ENCODE results near the gene NELL1.

The NELL1 gene

DNA sequence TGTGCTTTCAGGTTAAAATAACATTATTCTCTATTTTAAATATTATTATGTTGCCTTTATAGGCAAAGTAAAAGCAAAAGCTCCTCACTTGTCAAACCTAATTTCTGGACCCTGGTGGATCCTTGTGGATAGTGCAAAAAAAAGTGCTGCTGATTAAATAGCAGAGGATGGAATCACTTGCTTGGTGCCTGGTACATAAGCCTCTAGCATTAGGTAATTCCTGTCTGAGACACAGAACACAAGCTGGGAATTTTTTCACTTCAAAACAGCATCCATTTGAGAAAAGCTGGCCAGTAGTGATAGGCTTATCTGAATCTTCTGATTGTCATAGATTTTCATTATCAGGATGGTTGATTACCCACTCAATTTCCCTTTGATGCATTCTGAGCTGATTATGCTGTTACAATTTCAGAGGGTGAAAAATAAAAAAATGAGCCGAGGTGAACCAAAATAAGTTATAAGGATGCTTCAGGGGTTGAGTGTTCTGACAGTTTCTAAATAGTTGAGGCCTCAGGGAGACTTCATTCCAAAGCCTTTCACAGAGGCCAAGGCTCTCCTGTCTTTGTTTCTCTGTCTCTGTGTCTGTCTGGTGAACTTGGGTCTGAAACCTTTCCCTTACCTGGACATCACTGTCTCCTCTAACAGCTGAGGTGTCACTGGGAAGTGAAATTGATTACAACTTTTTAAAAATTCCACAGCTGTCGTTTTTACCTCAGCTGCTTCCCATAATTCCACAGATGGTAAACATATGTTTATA lies 242.9 kb downstream of the NELL1 start:
- H3K9ac ChIP-seq (ENCODE audit: low read length): no peak overlapping the region
- no peak overlapping the region for H3K27ac ChIP-seq (ENCODE audit: low read depth, low read length)
- no peaks in the 10 kb centered on the region for H3K27me3 ChIP-seq (ENCODE audit: control insufficient read depth, insufficient read depth, low read length)
- no peaks in the 10 kb centered on the region for H3K4me1 ChIP-seq (ENCODE audit: control insufficient read depth, insufficient read depth, low read length)
- no peaks in the 10 kb centered on the region for H3K36me3 ChIP-seq (ENCODE audit: control insufficient read depth, insufficient read depth, low read length)
- H3K4me3 ChIP-seq (ENCODE audit: low read length): no peak overlapping the region

DNA sequence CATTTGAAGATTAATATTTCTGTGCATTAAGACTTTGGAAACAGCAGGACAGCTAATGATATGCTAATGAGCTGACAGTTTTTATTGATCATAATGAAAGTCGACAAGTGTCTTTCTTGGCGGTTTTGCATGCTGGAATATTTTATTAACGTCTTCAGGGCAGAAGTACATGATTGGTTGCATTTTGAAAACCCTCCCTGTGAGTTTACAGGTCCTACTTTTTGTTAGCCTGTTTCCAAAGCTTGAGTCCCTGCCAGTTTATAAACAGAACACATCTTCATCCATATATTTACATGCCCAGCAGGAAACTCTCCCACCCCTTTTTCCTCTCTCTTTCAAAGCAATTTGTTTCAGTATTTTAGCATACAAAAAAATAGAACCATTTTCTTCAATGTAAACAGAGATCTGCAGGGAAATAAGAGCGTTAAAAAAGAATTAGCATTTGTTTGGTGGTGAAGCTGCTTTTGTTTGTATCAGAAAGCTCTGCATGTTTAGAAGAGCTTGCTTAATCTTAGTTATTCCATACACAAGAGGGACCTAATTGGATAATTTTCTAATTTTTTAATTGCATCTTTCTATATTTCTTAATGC lies 243.6 kb downstream of the NELL1 start:
- no peak overlapping the region for H3K9ac ChIP-seq (ENCODE audit: low read length)
- no peaks in the 10 kb centered on the region for H3K27me3 ChIP-seq (ENCODE audit: control insufficient read depth, insufficient read depth, low read length)
- H3K36me3 ChIP-seq (ENCODE audit: control insufficient read depth, insufficient read depth, low read length): no peaks in the 10 kb centered on the region
- no peaks in the 10 kb centered on the region for H3K4me1 ChIP-seq (ENCODE audit: control insufficient read depth, insufficient read depth, low read length)
- no peak overlapping the region for H3K4me3 ChIP-seq (ENCODE audit: low read length)
- H3K27ac ChIP-seq (ENCODE audit: low read depth, low read length): no peak overlapping the region

DNA sequence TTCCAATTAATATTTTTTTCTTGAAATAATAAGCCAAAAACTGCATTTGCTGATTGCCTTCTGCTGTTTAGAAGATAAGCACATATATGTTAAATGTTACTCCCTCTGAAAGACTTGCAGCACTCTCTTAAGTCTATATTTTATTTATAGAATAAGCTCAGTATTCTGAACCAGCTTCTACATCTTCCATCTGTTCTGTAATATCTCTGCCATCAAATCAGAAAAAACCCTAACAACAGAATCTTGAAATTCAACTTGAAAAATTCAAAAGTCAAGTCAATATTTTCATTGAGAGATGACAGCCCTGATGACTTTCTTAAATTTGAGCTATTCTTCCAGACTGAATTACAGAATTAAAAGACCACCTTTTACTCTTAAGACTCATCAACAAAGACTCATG lies 247.9 kb downstream of the NELL1 start:
- no peak overlapping the region for H3K4me3 ChIP-seq (ENCODE audit: low read length)
- H3K27ac ChIP-seq (ENCODE audit: low read depth, low read length): no peak overlapping the region
- no peaks in the 10 kb centered on the region for H3K36me3 ChIP-seq (ENCODE audit: control insufficient read depth, insufficient read depth, low read length)
- H3K27me3 ChIP-seq (ENCODE audit: control insufficient read depth, insufficient read depth, low read length): no peaks in the 10 kb centered on the region
- H3K4me1 ChIP-seq (ENCODE audit: control insufficient read depth, insufficient read depth, low read length): no peaks in the 10 kb centered on the region
- no peak overlapping the region for H3K9ac ChIP-seq (ENCODE audit: low read length)

DNA sequence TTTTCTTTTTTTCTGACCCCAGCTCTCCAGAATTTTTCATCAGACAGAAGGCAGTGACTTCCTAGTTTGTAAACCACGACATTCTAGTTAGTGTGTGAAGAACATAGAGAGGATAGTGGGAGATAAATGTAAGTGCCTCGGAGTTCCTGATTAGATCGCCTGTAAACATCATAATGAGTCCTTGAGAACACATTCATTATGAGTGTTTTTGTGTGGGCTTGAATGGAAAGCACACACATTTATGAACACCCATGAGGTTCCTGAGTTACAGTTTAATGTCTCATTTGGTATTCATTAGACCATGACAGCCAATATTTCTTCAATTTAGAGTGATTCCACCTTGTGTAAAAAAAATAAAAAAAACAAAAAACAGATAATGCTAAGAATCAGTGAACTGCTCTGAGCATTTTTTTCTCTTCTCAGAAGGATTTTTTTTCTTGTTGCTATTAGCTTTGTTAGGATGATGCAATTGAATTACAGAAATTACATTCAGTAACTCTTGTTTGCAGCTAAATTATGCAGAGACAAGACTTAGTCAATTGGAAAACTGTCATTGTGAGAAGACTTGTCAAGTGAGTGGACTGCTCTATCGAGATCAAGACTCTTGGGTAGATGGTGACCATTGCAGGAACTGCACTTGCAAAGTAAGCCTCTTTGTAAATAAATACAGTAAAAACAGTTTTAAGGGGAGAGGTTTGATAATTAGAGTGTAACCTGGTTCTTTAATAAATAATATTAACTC lies 257.6 kb downstream of the NELL1 start:
- H3K4me1 ChIP-seq (ENCODE audit: control insufficient read depth, insufficient read depth, low read length): no peaks in the 10 kb centered on the region
- no peak overlapping the region for H3K4me3 ChIP-seq (ENCODE audit: low read length)
- H3K9ac ChIP-seq (ENCODE audit: low read length): no peak overlapping the region
- no peaks in the 10 kb centered on the region for H3K27me3 ChIP-seq (ENCODE audit: control insufficient read depth, insufficient read depth, low read length)
- no peak overlapping the region for H3K27ac ChIP-seq (ENCODE audit: low read depth, low read length)
- no peaks in the 10 kb centered on the region for H3K36me3 ChIP-seq (ENCODE audit: control insufficient read depth, insufficient read depth, low read length)

DNA sequence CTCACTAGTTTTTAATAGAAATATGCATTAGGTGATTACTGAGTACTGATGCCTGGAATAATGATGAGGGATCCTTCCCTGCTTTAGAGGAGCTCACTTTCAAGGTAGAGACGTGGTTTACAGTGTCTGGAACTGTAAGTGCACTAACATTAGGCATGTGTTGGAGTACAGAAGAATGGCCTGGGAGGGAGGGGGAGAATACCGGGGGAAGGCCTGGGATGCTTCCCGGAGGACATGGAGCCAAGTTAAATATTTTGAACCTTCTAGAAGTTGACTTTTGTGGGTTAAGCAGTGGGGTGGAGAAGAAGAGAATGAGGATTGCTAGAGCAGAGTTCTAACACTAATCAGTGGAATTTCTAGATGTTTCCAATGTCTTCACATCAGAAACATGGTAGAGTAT lies 261.6 kb downstream of the NELL1 start:
- Histone ChIP-seq H3K27me3 (ENCODE audit: control insufficient read depth, insufficient read depth, low read length) (no peaks in the 10 kb centered on the region), H3K4me1 (ENCODE audit: control insufficient read depth, insufficient read depth, low read length) (no peaks in the 10 kb centered on the region), H3K4me3 (ENCODE audit: low read length) (no peak overlapping the region), H3K36me3 (ENCODE audit: control insufficient read depth, insufficient read depth, low read length) (no peaks in the 10 kb centered on the region), H3K9ac (ENCODE audit: low read length) (no peak overlapping the region), H3K27ac (ENCODE audit: low read depth, low read length) (no peak overlapping the region)

DNA sequence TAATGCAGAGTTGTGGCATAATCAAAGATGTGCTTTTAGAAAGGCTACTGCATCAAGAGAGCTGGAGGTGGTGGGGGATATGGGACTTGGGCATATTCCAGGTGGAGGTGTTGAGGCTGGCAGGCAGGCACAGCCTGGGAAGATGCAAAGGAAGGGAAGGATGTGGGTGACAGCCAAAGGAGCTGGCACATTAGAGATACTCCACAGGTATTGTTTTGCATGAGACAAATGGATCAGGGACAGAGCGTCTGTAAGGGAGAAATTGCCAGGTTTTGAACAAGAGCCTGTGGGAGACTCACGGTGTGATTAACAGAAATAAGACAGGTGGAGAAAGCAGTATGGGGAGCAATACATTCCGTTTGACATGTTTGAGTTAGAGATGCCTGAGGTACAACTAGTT lies 263.7 kb downstream of the NELL1 start:
- Histone ChIP-seq H3K4me1 (ENCODE audit: control insufficient read depth, insufficient read depth, low read length) (no peaks in the 10 kb centered on the region), H3K9ac (ENCODE audit: low read length) (no peak overlapping the region), H3K27me3 (ENCODE audit: control insufficient read depth, insufficient read depth, low read length) (no peaks in the 10 kb centered on the region)

DNA sequence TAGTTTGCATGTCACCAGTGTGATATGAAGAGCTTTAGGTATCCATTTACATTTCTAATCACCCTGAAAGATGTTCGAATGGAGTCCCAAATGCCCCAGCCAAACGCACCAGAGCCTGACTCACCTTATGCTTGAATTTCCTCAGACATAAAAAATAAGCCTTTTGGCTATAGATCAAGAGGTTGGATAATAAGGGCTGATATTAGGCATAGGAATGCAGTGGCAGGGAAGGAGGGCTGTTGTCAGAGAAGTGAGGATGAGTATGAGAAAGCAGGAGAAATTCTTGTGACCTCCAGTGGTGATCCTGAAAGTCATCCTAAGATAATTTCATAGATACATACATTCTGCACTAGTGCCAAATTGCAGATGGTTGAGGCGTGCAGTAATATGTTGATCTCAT lies 264.6 kb downstream of the NELL1 start:
- H3K27ac ChIP-seq (ENCODE audit: low read depth, low read length): no peak overlapping the region
- H3K9ac ChIP-seq (ENCODE audit: low read length): no peak overlapping the region
- no peaks in the 10 kb centered on the region for H3K27me3 ChIP-seq (ENCODE audit: control insufficient read depth, insufficient read depth, low read length)
- H3K36me3 ChIP-seq (ENCODE audit: control insufficient read depth, insufficient read depth, low read length): no peaks in the 10 kb centered on the region
- no peaks in the 10 kb centered on the region for H3K4me1 ChIP-seq (ENCODE audit: control insufficient read depth, insufficient read depth, low read length)
- H3K4me3 ChIP-seq (ENCODE audit: low read length): no peak overlapping the region

More for the DNA sequence above, 263.7 kb downstream of the NELL1 start:
- H3K27ac ChIP-seq (ENCODE audit: low read depth, low read length): no peak overlapping the region
- no peak overlapping the region for H3K4me3 ChIP-seq (ENCODE audit: low read length)
- H3K36me3 ChIP-seq (ENCODE audit: control insufficient read depth, insufficient read depth, low read length): no peaks in the 10 kb centered on the region

DNA sequence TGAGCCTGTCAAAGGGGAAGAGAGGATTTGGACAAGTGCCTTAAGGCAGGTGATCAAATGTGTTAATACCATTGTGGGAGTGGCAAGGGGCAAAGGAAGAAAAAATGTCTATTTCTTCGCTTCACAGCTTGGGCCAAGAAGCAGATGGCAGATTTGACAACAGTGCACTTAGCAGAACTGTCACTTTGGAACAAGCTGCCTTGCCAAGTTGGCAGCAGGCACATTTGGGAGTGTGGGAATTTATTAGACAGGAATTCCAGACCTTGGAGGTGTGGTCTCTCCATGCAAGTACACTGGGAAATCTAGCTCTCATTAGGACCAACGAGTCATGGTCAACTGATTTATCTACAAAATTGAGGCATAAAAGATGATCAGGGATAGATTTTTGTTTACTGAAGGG lies 265.1 kb downstream of the NELL1 start:
- Histone ChIP-seq H3K4me1 (ENCODE audit: control insufficient read depth, insufficient read depth, low read length) (no peaks in the 10 kb centered on the region), H3K4me3 (ENCODE audit: low read length) (no peak overlapping the region), H3K9ac (ENCODE audit: low read length) (no peak overlapping the region), H3K27ac (ENCODE audit: low read depth, low read length) (no peak overlapping the region), H3K27me3 (ENCODE audit: control insufficient read depth, insufficient read depth, low read length) (no peaks in the 10 kb centered on the region), H3K36me3 (ENCODE audit: control insufficient read depth, insufficient read depth, low read length) (no peaks in the 10 kb centered on the region)

DNA sequence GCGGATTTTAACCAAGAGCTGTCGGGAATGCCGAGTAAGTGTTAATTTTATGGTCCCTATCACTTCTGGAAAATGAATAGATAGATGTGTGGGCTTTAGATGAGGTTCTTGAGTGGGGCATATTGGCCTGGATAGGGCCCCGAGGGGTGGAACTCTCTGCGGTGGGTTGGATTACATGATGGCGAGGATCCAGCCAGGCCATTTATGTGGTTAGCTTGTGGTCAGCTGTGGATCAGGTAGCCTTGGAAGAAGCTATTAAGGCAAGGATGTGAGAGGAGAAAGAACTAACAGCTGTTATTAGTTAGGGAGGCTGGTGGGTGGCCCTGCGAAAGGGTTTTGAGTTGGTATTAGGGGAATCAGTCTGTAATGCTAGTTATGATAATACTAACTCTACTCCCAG lies 268.4 kb downstream of the NELL1 start:
- Histone ChIP-seq H3K9ac (ENCODE audit: low read length) (no peak overlapping the region), H3K4me1 (ENCODE audit: control insufficient read depth, insufficient read depth, low read length) (no peaks in the 10 kb centered on the region), H3K27me3 (ENCODE audit: control insufficient read depth, insufficient read depth, low read length) (no peaks in the 10 kb centered on the region), H3K4me3 (ENCODE audit: low read length) (no peak overlapping the region), H3K36me3 (ENCODE audit: control insufficient read depth, insufficient read depth, low read length) (no peaks in the 10 kb centered on the region), H3K27ac (ENCODE audit: low read depth, low read length) (no peak overlapping the region)

DNA sequence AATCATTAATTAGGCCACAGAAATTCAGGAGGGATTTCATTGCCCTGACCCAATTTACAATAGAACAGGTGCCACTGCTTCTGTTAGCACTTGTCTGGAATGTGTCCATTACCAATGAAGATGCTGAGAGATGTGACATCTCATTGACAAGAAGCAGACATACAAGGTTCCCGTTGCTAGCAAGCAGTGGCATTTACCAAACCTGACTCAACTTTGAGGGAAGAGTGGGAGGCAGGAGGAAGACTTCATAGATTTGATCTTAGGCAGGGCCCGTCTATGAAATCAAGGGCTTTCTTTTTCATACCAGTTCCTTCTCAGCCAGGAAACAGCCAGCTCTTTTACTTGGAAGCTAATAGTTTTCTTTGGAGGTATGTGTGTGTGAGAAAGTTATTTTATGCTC lies 280.2 kb downstream of the NELL1 start:
- Histone ChIP-seq H3K4me3 (ENCODE audit: low read length) (no peak overlapping the region), H3K9ac (ENCODE audit: low read length) (no peak overlapping the region), H3K27me3 (ENCODE audit: control insufficient read depth, insufficient read depth, low read length) (no peaks in the 10 kb centered on the region), H3K36me3 (ENCODE audit: control insufficient read depth, insufficient read depth, low read length) (no peaks in the 10 kb centered on the region), H3K27ac (ENCODE audit: low read depth, low read length) (no peak overlapping the region), H3K4me1 (ENCODE audit: control insufficient read depth, insufficient read depth, low read length) (no peaks in the 10 kb centered on the region)

DNA sequence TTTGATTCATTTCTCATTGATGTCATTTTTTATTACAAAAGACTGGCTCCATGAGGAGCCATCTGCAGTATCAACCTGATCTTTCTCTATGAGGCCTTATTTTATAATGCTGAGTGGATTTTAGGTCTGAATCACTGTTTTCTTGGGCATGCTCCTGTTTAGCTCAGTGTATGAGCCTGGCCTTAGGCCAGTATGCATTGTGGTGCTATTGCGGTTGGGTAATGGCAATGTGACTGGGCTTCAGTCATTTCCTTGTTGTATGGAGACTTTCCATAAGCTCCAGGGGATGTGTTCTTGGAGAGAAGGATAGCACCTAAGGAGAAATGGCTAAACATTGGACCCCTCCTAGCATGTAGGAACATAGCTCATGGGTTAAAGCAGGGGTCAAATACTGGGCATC lies 293.2 kb downstream of the NELL1 start:
- Histone ChIP-seq H3K27ac (ENCODE audit: low read depth, low read length) (no peak overlapping the region), H3K9ac (ENCODE audit: low read length) (no peak overlapping the region), H3K36me3 (ENCODE audit: control insufficient read depth, insufficient read depth, low read length) (no peaks in the 10 kb centered on the region), H3K4me1 (ENCODE audit: control insufficient read depth, insufficient read depth, low read length) (no peaks in the 10 kb centered on the region), H3K27me3 (ENCODE audit: control insufficient read depth, insufficient read depth, low read length) (no peaks in the 10 kb centered on the region), H3K4me3 (ENCODE audit: low read length) (no peak overlapping the region)

DNA sequence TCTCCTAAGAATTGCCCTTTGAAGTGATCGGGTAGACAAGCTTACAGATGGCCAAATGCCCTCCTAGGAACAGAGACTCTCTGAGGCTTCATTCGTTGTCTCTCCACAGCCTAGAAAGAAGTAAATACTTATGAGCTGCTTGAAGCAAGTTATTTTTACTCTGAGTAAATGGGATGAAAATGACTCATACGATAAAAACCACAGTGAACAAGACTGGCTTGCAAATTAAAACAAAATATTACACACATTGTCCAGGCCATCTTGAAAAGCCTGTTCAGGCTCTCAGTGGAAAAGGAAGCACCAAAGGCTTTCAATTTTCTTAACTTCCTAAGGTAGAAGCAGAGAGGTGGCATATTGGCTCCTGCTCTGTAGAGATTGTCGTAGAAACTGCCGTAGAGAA lies 294.2 kb downstream of the NELL1 start:
- Histone ChIP-seq H3K9ac (ENCODE audit: low read length) (no peak overlapping the region), H3K4me1 (ENCODE audit: control insufficient read depth, insufficient read depth, low read length) (no peaks in the 10 kb centered on the region), H3K27me3 (ENCODE audit: control insufficient read depth, insufficient read depth, low read length) (no peaks in the 10 kb centered on the region), H3K36me3 (ENCODE audit: control insufficient read depth, insufficient read depth, low read length) (no peaks in the 10 kb centered on the region), H3K27ac (ENCODE audit: low read depth, low read length) (no peak overlapping the region), H3K4me3 (ENCODE audit: low read length) (no peak overlapping the region)
